Caco-2 (cell line): ENCODE measurements around the gene TTC7B. TPM values are rescaled to one million over a fixed set of nuclear protein-coding genes. Genes with fewer than 3 reads are reported as not detected.

ENCODE experiments used
- BruUV-seq: library from RNA; stranded (reverse); fragments of 400-500 nt; replicated peaks from 2 replicates; lab custom pipeline; 2021; lab: Mats Ljungman, UMichigan
- CTCF ChIA-PET: fragments of 300-600 bp; sonication (Branson Sonifier 250); formaldehyde crosslinking; loops from one replicate; lab custom pipeline; 2022; ENCODE audit warnings: antibody characterized with exemption; lab: Charles Lee
- POLR2A ChIA-PET: fragments of 300-600 bp; sonication (Branson Sonifier 250); formaldehyde crosslinking; loops from one replicate; lab custom pipeline; 2022; ENCODE audit warnings: antibody characterized with exemption; lab: Charles Lee
- DNase-seq, 2 experiments: peaks; one replicate each; pipeline versions ENCODE4 v3.0.0 to v3.0.0-alpha.2; 2020 to 2022
- H3K27me3 ChIP-seq: replicated peaks from 2 replicates; pipeline ENCODE4 v1.6.0; 2011; ENCODE audit warnings: low read length; ENCODE audit not compliant: control insufficient read depth, insufficient read depth
- H3K36me3 ChIP-seq: 2 replicates; pipeline ENCODE4 v1.5.1; 2011; ENCODE audit warnings: low read length; ENCODE audit not compliant: control insufficient read depth, insufficient read depth
- H3K4me1 ChIP-seq: fragments of 250-450 bp; sonication (Bioruptor Pico); 2 replicates; pipeline ENCODE4 v1.5.1; 2020; ENCODE audit warnings: mild to moderate bottlenecking
- H3K4me3 ChIP-seq: 2 replicates; pipeline ENCODE4 v1.5.1; 2011; ENCODE audit warnings: low read depth, mild to moderate bottlenecking, control low read depth, low read length
- H3K9me3 ChIP-seq: fragments of 250-450 bp; sonication (Bioruptor Pico); 2 replicates; pipeline ENCODE4 v1.5.1; 2020; ENCODE audit warnings: mild to moderate bottlenecking, moderate library complexity
- H3K27ac Mint-ChIP-seq: one replicate; pipeline ENCODE4 v1.8.0; 2022; ENCODE audit warnings: mixed read lengths; ENCODE audit not compliant: unreplicated experiment
- H3K27me3 Mint-ChIP-seq: one replicate; pipeline ENCODE4 v1.8.0; 2022; ENCODE audit warnings: mixed read lengths; ENCODE audit not compliant: insufficient read depth, unreplicated experiment
- H3K36me3 Mint-ChIP-seq: one replicate; pipeline ENCODE4 v1.8.0; 2022; ENCODE audit warnings: mild to moderate bottlenecking, mixed read lengths; ENCODE audit not compliant: insufficient read depth, unreplicated experiment
- H3K4me1 Mint-ChIP-seq: one replicate; pipeline ENCODE4 v1.8.0; 2022; ENCODE audit warnings: low read depth, mixed read lengths; ENCODE audit not compliant: unreplicated experiment
- H3K4me3 Mint-ChIP-seq: one replicate; pipeline ENCODE4 v1.8.0; 2022; ENCODE audit warnings: mild to moderate bottlenecking, moderate library complexity, mixed read lengths; ENCODE audit not compliant: unreplicated experiment
- H3K9me3 Mint-ChIP-seq: one replicate; pipeline ENCODE4 v1.8.0; 2022; ENCODE audit warnings: mixed read lengths; ENCODE audit not compliant: unreplicated experiment
- intact Hi-C: fragments of 100-400 bp; cut with micrococcal nuclease; formaldehyde crosslinking; loops from one replicate; pipeline ENCODE4 v1.10.0; 2022; ENCODE audit not compliant: unreplicated experiment
- total RNA-seq: library from RNA; stranded (reverse); gene quantifications from 2 replicates; pipeline ENCODE4 v1.2.3, GENCODE V29; 2022
- TF ChIP-seq, protein P1 (sequence below), 2 experiments: fragments of 200-600 bp in 1 of 2; IDR thresholded peaks; 1 replicate in 1 of 2; 2 replicates in 1 of 2; pipeline versions ENCODE4 v1.5.1 to v1.8.0; 2011 to 2022; ENCODE audit warnings: antibody characterized with exemption in 1 of 2, control low read depth in 1 of 2, inconsistent platforms in 1 of 2, low read depth in 1 of 2, low read length in 1 of 2, mild to moderate bottlenecking in 1 of 2, moderate library complexity in 1 of 2; ENCODE audit not compliant: insufficient read depth in 1 of 2, severe bottlenecking in 1 of 2, unreplicated experiment in 1 of 2

Gene TTC7B
- total RNA-seq, 1 experiment from 2014 or later, result 28.5 TPM

DNA sequence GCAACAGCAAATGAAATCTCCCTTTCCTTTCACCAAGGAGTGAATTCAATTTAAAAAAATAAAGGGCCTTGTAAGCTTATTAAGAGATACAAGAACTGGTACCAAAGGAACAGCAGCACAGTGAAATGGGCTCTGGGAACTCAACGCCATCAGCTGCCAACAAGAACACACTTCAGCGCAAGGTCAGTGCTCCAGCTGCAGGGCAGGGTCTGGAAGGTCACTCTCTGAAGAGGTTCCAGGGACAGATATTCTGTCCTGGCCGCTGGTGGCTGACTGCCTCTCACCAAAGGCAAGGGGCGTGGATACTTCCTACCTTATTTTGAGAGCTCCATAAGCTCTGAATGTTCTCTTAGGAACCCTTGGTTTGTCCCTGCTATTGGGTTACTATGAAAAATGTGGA lies 232.8 kb downstream of the TTC7B start:
- H3K4me1 ChIP-seq, result no peaks in the 10 kb centered on the region
- Mint-ChIP-seq H3K4me3 (no peak overlapping the region), H3K4me1 (no peaks in the 10 kb centered on the region), H3K36me3 (no peaks in the 10 kb centered on the region), H3K27me3 (no peaks in the 10 kb centered on the region), H3K9me3 (no peaks in the 10 kb centered on the region), H3K27ac (no peak overlapping the region)
- intact Hi-C loops, result no loop called here
- no peak overlapping the region for H3K4me3 ChIP-seq
- H3K9me3 ChIP-seq, result no peaks in the 10 kb centered on the region
- CTCF ChIA-PET, result no interaction called here
- DNase-seq, result no peak
- no TSS peak for BruUV-seq
- POLR2A ChIA-PET, result no interaction called here
- H3K27me3 ChIP-seq, result no peaks in the 10 kb centered on the region
- no peaks in the 10 kb centered on the region for H3K36me3 ChIP-seq
- TF ChIP-seq, protein P1, sequence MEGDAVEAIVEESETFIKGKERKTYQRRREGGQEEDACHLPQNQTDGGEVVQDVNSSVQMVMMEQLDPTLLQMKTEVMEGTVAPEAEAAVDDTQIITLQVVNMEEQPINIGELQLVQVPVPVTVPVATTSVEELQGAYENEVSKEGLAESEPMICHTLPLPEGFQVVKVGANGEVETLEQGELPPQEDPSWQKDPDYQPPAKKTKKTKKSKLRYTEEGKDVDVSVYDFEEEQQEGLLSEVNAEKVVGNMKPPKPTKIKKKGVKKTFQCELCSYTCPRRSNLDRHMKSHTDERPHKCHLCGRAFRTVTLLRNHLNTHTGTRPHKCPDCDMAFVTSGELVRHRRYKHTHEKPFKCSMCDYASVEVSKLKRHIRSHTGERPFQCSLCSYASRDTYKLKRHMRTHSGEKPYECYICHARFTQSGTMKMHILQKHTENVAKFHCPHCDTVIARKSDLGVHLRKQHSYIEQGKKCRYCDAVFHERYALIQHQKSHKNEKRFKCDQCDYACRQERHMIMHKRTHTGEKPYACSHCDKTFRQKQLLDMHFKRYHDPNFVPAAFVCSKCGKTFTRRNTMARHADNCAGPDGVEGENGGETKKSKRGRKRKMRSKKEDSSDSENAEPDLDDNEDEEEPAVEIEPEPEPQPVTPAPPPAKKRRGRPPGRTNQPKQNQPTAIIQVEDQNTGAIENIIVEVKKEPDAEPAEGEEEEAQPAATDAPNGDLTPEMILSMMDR (IDR thresholded peaks at IDR 0.05; ENCODE audit: insufficient read depth in 1 of 2, low read depth in 1 of 2, low read length in 1 of 2, severe bottlenecking in 1 of 2, unreplicated experiment in 1 of 2), result no peak

DNA sequence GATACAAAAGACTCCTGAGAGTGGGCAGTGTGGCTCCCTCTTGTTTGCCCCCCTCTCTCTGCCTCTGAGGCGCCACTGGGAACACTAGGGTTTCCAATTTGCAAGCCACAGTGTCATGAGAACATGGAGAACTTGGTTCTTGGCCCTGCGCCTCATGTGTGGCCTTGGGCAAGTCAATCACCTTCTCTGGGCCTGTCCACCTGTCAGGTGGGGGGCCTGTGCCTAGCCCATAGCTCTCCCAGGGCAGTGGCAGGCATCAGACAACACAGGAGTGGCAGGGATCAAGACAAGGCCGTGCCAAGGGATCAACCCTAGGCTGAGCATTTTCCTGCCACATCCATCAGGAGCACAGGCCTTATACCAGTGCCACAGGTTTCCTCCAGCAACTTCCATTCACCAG lies 234.1 kb downstream of the TTC7B start:
- Mint-ChIP-seq H3K27ac (no peak overlapping the region), H3K4me3 (no peak overlapping the region), H3K27me3 (no peaks in the 10 kb centered on the region), H3K36me3 (no peaks in the 10 kb centered on the region), H3K9me3 (no peaks in the 10 kb centered on the region), H3K4me1 (no peaks in the 10 kb centered on the region)
- POLR2A ChIA-PET, result no interaction called here
- Histone ChIP-seq H3K27me3 (no peaks in the 10 kb centered on the region), H3K4me3 (no peak overlapping the region), H3K9me3 (no peaks in the 10 kb centered on the region), H3K36me3 (no peaks in the 10 kb centered on the region), H3K4me1 (no peaks in the 10 kb centered on the region)
- TF ChIP-seq, protein P1 (IDR thresholded peaks at IDR 0.05; ENCODE audit: insufficient read depth in 1 of 2, low read depth in 1 of 2, low read length in 1 of 2, severe bottlenecking in 1 of 2, unreplicated experiment in 1 of 2), result no peak
- BruUV-seq, result no TSS peak
- intact Hi-C loops, result no loop called here
- DNase-seq, result no peak
- CTCF ChIA-PET, result no interaction called here

DNA sequence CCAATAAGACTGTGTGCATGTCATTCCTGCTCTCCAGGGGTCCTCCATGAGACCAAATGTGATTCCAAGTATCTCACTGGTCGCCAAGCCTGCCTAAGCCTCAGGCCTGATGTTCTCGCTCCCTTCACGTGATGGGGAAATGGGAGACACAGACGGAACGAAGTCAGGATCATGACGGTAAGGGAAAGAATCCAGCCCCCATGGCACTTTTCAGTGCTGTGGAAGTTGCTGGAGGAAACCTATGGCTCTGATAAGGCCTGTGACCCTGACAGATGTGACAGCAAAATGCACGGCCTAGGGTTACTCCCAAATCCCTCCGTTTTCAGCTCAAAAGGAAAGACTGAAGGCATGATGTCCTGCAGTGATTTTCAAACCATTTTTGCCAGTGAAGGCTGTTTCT lies 234.5 kb downstream of the TTC7B start:
- no peaks in the 10 kb centered on the region for H3K9me3 Mint-ChIP-seq
- no peaks in the 10 kb centered on the region for H3K36me3 Mint-ChIP-seq
- H3K4me1 ChIP-seq, result no peaks in the 10 kb centered on the region
- TF ChIP-seq, protein P1 (IDR thresholded peaks at IDR 0.05; ENCODE audit: insufficient read depth in 1 of 2, low read depth in 1 of 2, low read length in 1 of 2, severe bottlenecking in 1 of 2, unreplicated experiment in 1 of 2), result no peak
- no peaks in the 10 kb centered on the region for H3K36me3 ChIP-seq
- H3K4me3 ChIP-seq, result no peak overlapping the region
- no TSS peak for BruUV-seq
- intact Hi-C loops, result no loop called here
- no peaks in the 10 kb centered on the region for H3K4me1 Mint-ChIP-seq
- H3K27ac Mint-ChIP-seq, result no peak overlapping the region
- H3K27me3 ChIP-seq, result no peaks in the 10 kb centered on the region
- H3K27me3 Mint-ChIP-seq, result no peaks in the 10 kb centered on the region
- no peaks in the 10 kb centered on the region for H3K9me3 ChIP-seq
- CTCF ChIA-PET, result no interaction called here
- no peak overlapping the region for H3K4me3 Mint-ChIP-seq
- POLR2A ChIA-PET, result no interaction called here
- no peak for DNase-seq
